Measurements from ENCODE around the gene KDM2A.

DNA sequence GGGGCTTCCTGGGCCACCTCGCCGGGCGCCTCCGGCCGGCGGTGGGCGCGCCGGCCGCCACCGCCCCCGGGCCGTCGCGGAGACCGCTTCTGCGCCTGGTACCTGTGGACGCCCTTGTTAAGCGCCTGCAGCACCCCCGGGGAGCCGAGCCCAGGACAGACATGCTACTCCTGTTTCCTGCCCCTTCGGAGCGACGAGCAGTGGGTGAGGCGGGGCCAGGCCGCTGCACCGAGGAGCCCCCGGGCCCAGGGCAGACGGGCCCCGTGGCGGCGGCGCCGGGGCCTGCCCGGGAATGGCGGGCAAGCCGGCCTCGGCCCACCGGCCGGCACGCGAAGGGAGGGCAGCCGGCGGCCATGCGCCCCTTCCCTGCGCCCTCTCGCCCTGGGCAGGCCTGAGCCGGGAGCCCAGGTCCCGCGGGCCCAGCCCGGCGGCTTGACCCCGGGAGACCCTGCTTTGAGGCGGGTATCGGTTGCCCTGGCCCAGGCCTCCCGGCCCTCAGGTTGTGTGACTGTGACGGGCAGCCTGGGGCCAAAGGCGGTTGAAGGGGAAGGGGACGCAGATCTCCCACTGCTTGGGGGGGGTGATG is 789 bp upstream of the KDM2A start:
- peak in 1 of 3 donors; percentile 5 for TF ChIP-seq CTCF (IDR thresholded peaks at IDR 0.05)
- no peak for TF ChIP-seq POLR2A (IDR thresholded peaks at IDR 0.05)
- TF ChIP-seq POLR2AphosphoS5 (IDR thresholded peaks at IDR 0.05) = no peak
